Measurements from ENCODE around the gene CD69.

- TF ChIP-seq, protein P1, sequence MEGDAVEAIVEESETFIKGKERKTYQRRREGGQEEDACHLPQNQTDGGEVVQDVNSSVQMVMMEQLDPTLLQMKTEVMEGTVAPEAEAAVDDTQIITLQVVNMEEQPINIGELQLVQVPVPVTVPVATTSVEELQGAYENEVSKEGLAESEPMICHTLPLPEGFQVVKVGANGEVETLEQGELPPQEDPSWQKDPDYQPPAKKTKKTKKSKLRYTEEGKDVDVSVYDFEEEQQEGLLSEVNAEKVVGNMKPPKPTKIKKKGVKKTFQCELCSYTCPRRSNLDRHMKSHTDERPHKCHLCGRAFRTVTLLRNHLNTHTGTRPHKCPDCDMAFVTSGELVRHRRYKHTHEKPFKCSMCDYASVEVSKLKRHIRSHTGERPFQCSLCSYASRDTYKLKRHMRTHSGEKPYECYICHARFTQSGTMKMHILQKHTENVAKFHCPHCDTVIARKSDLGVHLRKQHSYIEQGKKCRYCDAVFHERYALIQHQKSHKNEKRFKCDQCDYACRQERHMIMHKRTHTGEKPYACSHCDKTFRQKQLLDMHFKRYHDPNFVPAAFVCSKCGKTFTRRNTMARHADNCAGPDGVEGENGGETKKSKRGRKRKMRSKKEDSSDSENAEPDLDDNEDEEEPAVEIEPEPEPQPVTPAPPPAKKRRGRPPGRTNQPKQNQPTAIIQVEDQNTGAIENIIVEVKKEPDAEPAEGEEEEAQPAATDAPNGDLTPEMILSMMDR (IDR thresholded peaks at IDR 0.05): no peak
- no peak for TF ChIP-seq POLR2A (IDR thresholded peaks at IDR 0.05)
These were observed 12.6 kb upstream of the CD69 start for GRCh38 chr12:9773216-9773877.

Data from thyroid gland (tissue), 4 donors.